HG03135 (cell line): ENCODE results near the gene CDHR2.
"Not testable (repeated sequence)": the region's sequence is repeated elsewhere in the genome, so short reads cannot be mapped to it uniquely, and the experiment has no call there.

Experiments
- ATAC-seq: cut with Tn5 transposase; IDR thresholded peaks from one replicate; pipeline ENCODE4 v1.9.1; 2021; ENCODE audit warnings: mild to moderate bottlenecking, moderate library complexity; ENCODE audit not compliant: unreplicated experiment

Gene CDHR2

GRCh38 chr5:176561259-176561658 is 12.1 kb downstream of the CDHR2 start:
- no peak for ATAC-seq

- no peak for ATAC-seq
These were observed 13.0 kb downstream of the CDHR2 start for GRCh38 chr5:176562189-176562588.

GRCh38 chr5:176564002-176564401 is 14.9 kb downstream of the CDHR2 start:
- ATAC-seq: no peak

- no peak for ATAC-seq
These were observed 16.7 kb downstream of the CDHR2 start for GRCh38 chr5:176565760-176566288.

- ATAC-seq: no peak
These were observed 19.5 kb downstream of the CDHR2 start for GRCh38 chr5:176568657-176569056.

- ATAC-seq: no peak
These were observed 20.9 kb downstream of the CDHR2 start for GRCh38 chr5:176570044-176570443.

- ATAC-seq: no peak
These were observed 24.6 kb downstream of the CDHR2 start for GRCh38 chr5:176573564-176574296.

GRCh38 chr5:176574297-176574591 is 25.1 kb downstream of the CDHR2 start:
- no peak for ATAC-seq

- ATAC-seq: no peak
These were observed 25.9 kb downstream of the CDHR2 start for GRCh38 chr5:176575066-176575465.

- ATAC-seq: no peak
These were observed 26.6 kb downstream of the CDHR2 start for GRCh38 chr5:176575488-176576422.

GRCh38 chr5:176577312-176578176 is 28.4 kb downstream of the CDHR2 start:
- ATAC-seq: no peak

GRCh38 chr5:176578391-176578808 is 29.3 kb downstream of the CDHR2 start:
- ATAC-seq: no peak

- no peak for ATAC-seq
These were observed 30.2 kb downstream of the CDHR2 start for GRCh38 chr5:176579323-176579722.

- ATAC-seq: no peak
These were observed 32.2 kb downstream of the CDHR2 start for GRCh38 chr5:176581361-176581760.

- no peak for ATAC-seq
These were observed 33.9 kb downstream of the CDHR2 start for GRCh38 chr5:176583076-176583475.

- no peak for ATAC-seq
These were observed 38.3 kb downstream of the CDHR2 start for GRCh38 chr5:176587398-176587797.

GRCh38 chr5:176588297-176588696 is 39.2 kb downstream of the CDHR2 start:
- no peak for ATAC-seq

- no peak for ATAC-seq
These were observed 40.1 kb downstream of the CDHR2 start for GRCh38 chr5:176589039-176589769.

- ATAC-seq: no peak
These were observed 41.0 kb downstream of the CDHR2 start for GRCh38 chr5:176590035-176590717.

- ATAC-seq: not testable (repeated sequence)
These were observed 42.5 kb downstream of the CDHR2 start for GRCh38 chr5:176591667-176592066.
